Measurements from ENCODE around the gene KLHL40. TPM values are rescaled to one million over a fixed set of nuclear protein-coding genes. Genes with fewer than 3 reads are reported as not detected.

Gene KLHL40
- total and polyA plus RNA-seq, 3 experiments from 2014 or later, result not detected

GRCh38 chr3:42692667-42693529 lies 7.6 kb downstream of the KLHL40 start:
- H3K36me3 Mint-ChIP-seq, result no peaks in the 10 kb centered on the region
- H3K4me1 Mint-ChIP-seq, result no peaks in the 10 kb centered on the region
- no peaks in the 10 kb centered on the region for H3K36me3 ChIP-seq (ENCODE audit: insufficient read depth, low read length)
- H3K27ac Mint-ChIP-seq, result peak overlapping the region in 1 of 8 donors; percentile 75
- no peak overlapping the region for H3K27ac ChIP-seq (ENCODE audit: low read depth, low read length)
- H3K27me3 Mint-ChIP-seq, result peaks cover 5 to 7% of the 10 kb centered on the region in 2 donors
- no peak overlapping the region for H3K4me3 Mint-ChIP-seq
- no peaks in the 10 kb centered on the region for H3K9me3 Mint-ChIP-seq
- no peak for DNase-seq
- ChIA-PET POLR2A (no interaction called here), CTCF (no interaction called here)
- no peaks in the 10 kb centered on the region for H3K4me1 ChIP-seq (ENCODE audit: insufficient read depth, low read length)
- no peaks in the 10 kb centered on the region for H3K27me3 ChIP-seq (ENCODE audit: insufficient read depth, low read length, poor library complexity, severe bottlenecking)
- no peaks in the 10 kb centered on the region for H3K9me3 ChIP-seq (ENCODE audit: low read length)
- H3K4me3 ChIP-seq (ENCODE audit: low read length), result no peak overlapping the region

DNA sequence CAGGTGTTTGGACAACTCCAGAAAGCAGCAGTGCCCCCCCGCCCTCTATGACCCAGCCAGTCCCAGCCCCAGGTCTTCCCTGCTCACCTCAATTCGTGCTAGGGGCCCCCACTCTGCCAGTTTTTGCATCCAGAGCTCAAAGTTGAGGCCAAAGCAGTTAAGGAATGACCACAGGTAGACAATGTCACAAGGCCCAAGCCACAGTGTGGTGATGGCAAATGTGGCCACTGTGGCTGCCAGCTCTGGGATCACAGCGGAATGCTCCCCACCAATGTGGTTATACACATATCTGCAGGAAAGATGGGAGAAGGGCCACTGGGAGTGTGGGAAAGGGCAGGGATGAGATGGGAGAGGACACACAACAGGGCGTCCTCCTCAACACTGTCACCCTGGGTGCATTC lies 8.2 kb downstream of the KLHL40 start:
- peaks cover 2% of the 10 kb centered on the region in 3 donors for H3K4me1 Mint-ChIP-seq
- ChIA-PET POLR2A (no interaction called here), CTCF (no interaction called here)
- H3K27me3 Mint-ChIP-seq, result peaks cover 7 to 8% of the 10 kb centered on the region in 2 donors
- no peaks in the 10 kb centered on the region for H3K36me3 Mint-ChIP-seq
- no peak overlapping the region for H3K4me3 Mint-ChIP-seq
- no peaks in the 10 kb centered on the region for H3K4me1 ChIP-seq (ENCODE audit: insufficient read depth, low read length)
- H3K4me3 ChIP-seq (ENCODE audit: low read length), result no peak overlapping the region
- no peak for DNase-seq
- H3K9me3 ChIP-seq (ENCODE audit: low read length), result no peaks in the 10 kb centered on the region
- H3K27ac Mint-ChIP-seq, result no peak overlapping the region
- no peak overlapping the region for H3K27ac ChIP-seq (ENCODE audit: low read depth, low read length)
- no peaks in the 10 kb centered on the region for H3K9me3 Mint-ChIP-seq
- no peaks in the 10 kb centered on the region for H3K27me3 ChIP-seq (ENCODE audit: insufficient read depth, low read length, poor library complexity, severe bottlenecking)
- H3K36me3 ChIP-seq (ENCODE audit: insufficient read depth, low read length), result no peaks in the 10 kb centered on the region

DNA sequence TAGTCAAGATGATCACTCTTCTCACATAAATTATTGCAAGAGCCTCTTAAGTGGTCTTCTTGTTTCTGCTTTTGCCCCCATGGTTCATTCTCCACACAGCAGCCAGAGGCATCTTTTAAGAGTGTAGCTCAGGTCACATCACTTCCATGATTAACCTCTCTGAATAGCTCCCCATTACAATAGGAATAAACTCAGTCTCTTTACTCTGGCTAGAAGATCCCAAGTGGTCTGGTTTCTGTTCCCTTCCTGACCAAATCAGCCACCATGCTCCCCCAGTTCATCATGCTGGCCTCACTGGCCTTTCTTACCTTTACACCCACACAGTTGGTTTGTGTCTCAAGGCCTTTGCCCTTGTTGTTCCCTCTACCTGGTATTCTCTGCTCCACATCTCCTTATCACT lies 9.0 kb downstream of the KLHL40 start:
- no peak overlapping the region for H3K27ac Mint-ChIP-seq
- POLR2A ChIA-PET, result no interaction called here
- Histone ChIP-seq H3K36me3 (ENCODE audit: insufficient read depth, low read length) (no peaks in the 10 kb centered on the region), H3K27ac (ENCODE audit: low read depth, low read length) (no peak overlapping the region), H3K9me3 (ENCODE audit: low read length) (no peaks in the 10 kb centered on the region), H3K27me3 (ENCODE audit: insufficient read depth, low read length, poor library complexity, severe bottlenecking) (no peaks in the 10 kb centered on the region), H3K4me3 (ENCODE audit: low read length) (no peak overlapping the region), H3K4me1 (ENCODE audit: insufficient read depth, low read length) (no peaks in the 10 kb centered on the region)
- DNase-seq, result no peak
- no peaks in the 10 kb centered on the region for H3K36me3 Mint-ChIP-seq
- CTCF ChIA-PET, result no interaction called here
- no peak overlapping the region for H3K4me3 Mint-ChIP-seq
- no peaks in the 10 kb centered on the region for H3K9me3 Mint-ChIP-seq
- peaks cover 7% of the 10 kb centered on the region in 3 donors for H3K4me1 Mint-ChIP-seq
- H3K27me3 Mint-ChIP-seq, result peaks cover 5 to 8% of the 10 kb centered on the region in 2 donors

GRCh38 chr3:42696356-42697288 lies 11.3 kb downstream of the KLHL40 start:
- Histone ChIP-seq H3K4me1 (ENCODE audit: insufficient read depth, low read length) (no peaks in the 10 kb centered on the region), H3K4me3 (ENCODE audit: low read length) (no peak overlapping the region), H3K27me3 (ENCODE audit: insufficient read depth, low read length, poor library complexity, severe bottlenecking) (no peaks in the 10 kb centered on the region), H3K36me3 (ENCODE audit: insufficient read depth, low read length) (no peaks in the 10 kb centered on the region), H3K9me3 (ENCODE audit: low read length) (no peaks in the 10 kb centered on the region), H3K27ac (ENCODE audit: low read depth, low read length) (no peak overlapping the region)
- Mint-ChIP-seq H3K27me3 (peaks cover 0 to 4% of the 10 kb centered on the region in 2 donors), H3K36me3 (no peaks in the 10 kb centered on the region), H3K9me3 (no peaks in the 10 kb centered on the region), H3K4me1 (peaks cover 7 to 10% (median 7%) of the 10 kb centered on the region in 3 donors), H3K4me3 (no peak overlapping the region), H3K27ac (no peak overlapping the region)
- ChIA-PET POLR2A (no interaction called here), CTCF (no interaction called here)
- DNase-seq, result no peak

- POLR2A ChIA-PET, result no interaction called here
- Mint-ChIP-seq H3K4me3 (peak overlapping the region in 1 of 7 donors; percentile 64), H3K9me3 (no peaks in the 10 kb centered on the region), H3K27me3 (peaks cover 0 to 4% of the 10 kb centered on the region in 2 donors), H3K27ac (no peak overlapping the region), H3K36me3 (no peaks in the 10 kb centered on the region), H3K4me1 (peaks cover 7 to 10% (median 7%) of the 10 kb centered on the region in 3 donors)
- Histone ChIP-seq H3K4me3 (ENCODE audit: low read length) (no peak overlapping the region), H3K4me1 (ENCODE audit: insufficient read depth, low read length) (no peaks in the 10 kb centered on the region), H3K27ac (ENCODE audit: low read depth, low read length) (no peak overlapping the region), H3K36me3 (ENCODE audit: insufficient read depth, low read length) (no peaks in the 10 kb centered on the region), H3K9me3 (ENCODE audit: low read length) (no peaks in the 10 kb centered on the region), H3K27me3 (ENCODE audit: insufficient read depth, low read length, poor library complexity, severe bottlenecking) (no peaks in the 10 kb centered on the region)
- CTCF ChIA-PET, result no interaction called here
- DNase-seq, result no peak
Measured at GRCh38 chr3:42697289-42698051, 12.1 kb downstream of the KLHL40 start.

DNA sequence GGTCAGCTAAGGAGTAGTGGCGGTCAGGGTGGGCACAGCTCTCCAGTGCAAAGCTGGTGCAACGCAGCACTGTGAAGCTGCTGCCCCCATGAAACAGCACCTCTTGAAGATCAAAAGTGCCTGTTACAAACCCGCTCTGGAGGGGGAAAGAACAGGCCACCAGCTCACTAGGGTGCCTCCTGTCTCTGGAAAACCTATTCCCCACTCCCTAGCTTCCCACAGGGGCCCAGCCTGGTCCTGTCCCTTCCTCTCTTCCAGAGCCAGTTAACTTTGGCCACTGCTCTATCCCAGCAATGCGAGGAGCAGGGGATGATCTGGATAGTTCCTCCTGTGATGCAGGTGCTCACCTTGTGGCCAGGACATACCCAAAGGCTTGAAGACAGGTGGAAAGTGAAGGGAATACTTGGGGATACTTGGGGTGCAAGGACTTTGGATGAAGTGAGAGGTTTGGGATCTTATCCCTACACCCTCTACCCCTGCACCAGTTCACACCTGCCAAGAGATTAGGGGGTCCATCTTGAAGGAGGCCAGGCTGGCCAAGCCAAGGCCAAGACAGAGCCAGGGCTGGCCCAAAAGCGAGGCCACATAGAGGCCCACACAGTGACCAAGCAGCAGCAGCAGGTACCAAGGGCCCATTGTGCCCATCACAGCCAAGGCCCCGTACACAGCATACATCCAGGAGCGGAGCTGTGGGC lies 13.0 kb downstream of the KLHL40 start:
- Histone ChIP-seq H3K27ac (ENCODE audit: low read depth, low read length) (no peak overlapping the region), H3K36me3 (ENCODE audit: insufficient read depth, low read length) (no peaks in the 10 kb centered on the region), H3K4me1 (ENCODE audit: insufficient read depth, low read length) (no peaks in the 10 kb centered on the region), H3K4me3 (ENCODE audit: low read length) (no peak overlapping the region), H3K27me3 (ENCODE audit: insufficient read depth, low read length, poor library complexity, severe bottlenecking) (no peaks in the 10 kb centered on the region), H3K9me3 (ENCODE audit: low read length) (no peaks in the 10 kb centered on the region)
- Mint-ChIP-seq H3K27ac (no peak overlapping the region), H3K27me3 (peaks cover 6% of the 10 kb centered on the region in 2 donors), H3K4me3 (peak overlapping the region in 1 of 7 donors; percentile 24), H3K4me1 (peaks cover 7 to 10% (median 7%) of the 10 kb centered on the region in 3 donors), H3K9me3 (no peaks in the 10 kb centered on the region), H3K36me3 (no peaks in the 10 kb centered on the region)
- DNase-seq, result no peak
- ChIA-PET POLR2A (no interaction called here), CTCF (no interaction called here)

DNA sequence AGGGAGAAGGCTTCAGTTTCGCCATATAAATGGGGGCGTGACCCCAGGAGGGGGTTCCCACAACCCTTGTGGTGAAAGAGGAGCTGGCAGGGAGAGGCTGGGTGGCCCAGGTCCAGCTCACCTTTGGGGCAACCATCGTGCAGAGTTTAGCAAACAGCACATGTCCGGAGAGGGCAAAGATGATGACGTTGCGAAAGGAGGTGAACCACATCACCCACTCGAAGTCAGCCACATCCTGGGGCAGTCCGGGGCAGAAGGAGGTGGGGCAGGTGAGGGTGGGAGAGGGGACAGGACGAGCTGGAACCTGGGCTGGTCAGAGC lies 13.5 kb downstream of the KLHL40 start:
- POLR2A ChIA-PET, result no interaction called here

More for the DNA sequence above, 13.5 kb downstream of the KLHL40 start:
- H3K27me3 ChIP-seq (ENCODE audit: insufficient read depth, low read length, poor library complexity, severe bottlenecking), result no peaks in the 10 kb centered on the region
- no peak overlapping the region for H3K27ac Mint-ChIP-seq
- CTCF ChIA-PET, result no interaction called here
- no peaks in the 10 kb centered on the region for H3K4me1 ChIP-seq (ENCODE audit: insufficient read depth, low read length)
- H3K9me3 ChIP-seq (ENCODE audit: low read length), result no peaks in the 10 kb centered on the region
- H3K9me3 Mint-ChIP-seq, result no peaks in the 10 kb centered on the region
- H3K4me3 Mint-ChIP-seq, result peak overlapping the region in 1 of 7 donors; percentile 83
- no peaks in the 10 kb centered on the region for H3K36me3 ChIP-seq (ENCODE audit: insufficient read depth, low read length)
- H3K36me3 Mint-ChIP-seq, result no peaks in the 10 kb centered on the region
- DNase-seq, result no peak
- peaks cover 8 to 11% of the 10 kb centered on the region in 2 donors for H3K27me3 Mint-ChIP-seq
- peaks cover 7 to 10% (median 7%) of the 10 kb centered on the region in 3 donors for H3K4me1 Mint-ChIP-seq
- H3K27ac ChIP-seq (ENCODE audit: low read depth, low read length), result no peak overlapping the region
- H3K4me3 ChIP-seq (ENCODE audit: low read length), result no peak overlapping the region

All from CD8-positive, alpha-beta memory T cell (primary cell).